NCI-H187 (cell line): ENCODE measurements around the gene DUSP8.
"Not testable (repeated sequence)": the region's sequence is repeated elsewhere in the genome, so short reads cannot be mapped to it uniquely, and the experiment has no call there.

Experiments used
- DNase-seq, 2 experiments: peaks; one replicate each; lab custom pipeline; 2025; lab: John Stamatoyannopoulos, UW

DUSP8 gene, protein sequence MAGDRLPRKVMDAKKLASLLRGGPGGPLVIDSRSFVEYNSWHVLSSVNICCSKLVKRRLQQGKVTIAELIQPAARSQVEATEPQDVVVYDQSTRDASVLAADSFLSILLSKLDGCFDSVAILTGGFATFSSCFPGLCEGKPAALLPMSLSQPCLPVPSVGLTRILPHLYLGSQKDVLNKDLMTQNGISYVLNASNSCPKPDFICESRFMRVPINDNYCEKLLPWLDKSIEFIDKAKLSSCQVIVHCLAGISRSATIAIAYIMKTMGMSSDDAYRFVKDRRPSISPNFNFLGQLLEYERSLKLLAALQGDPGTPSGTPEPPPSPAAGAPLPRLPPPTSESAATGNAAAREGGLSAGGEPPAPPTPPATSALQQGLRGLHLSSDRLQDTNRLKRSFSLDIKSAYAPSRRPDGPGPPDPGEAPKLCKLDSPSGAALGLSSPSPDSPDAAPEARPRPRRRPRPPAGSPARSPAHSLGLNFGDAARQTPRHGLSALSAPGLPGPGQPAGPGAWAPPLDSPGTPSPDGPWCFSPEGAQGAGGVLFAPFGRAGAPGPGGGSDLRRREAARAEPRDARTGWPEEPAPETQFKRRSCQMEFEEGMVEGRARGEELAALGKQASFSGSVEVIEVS

DNA sequence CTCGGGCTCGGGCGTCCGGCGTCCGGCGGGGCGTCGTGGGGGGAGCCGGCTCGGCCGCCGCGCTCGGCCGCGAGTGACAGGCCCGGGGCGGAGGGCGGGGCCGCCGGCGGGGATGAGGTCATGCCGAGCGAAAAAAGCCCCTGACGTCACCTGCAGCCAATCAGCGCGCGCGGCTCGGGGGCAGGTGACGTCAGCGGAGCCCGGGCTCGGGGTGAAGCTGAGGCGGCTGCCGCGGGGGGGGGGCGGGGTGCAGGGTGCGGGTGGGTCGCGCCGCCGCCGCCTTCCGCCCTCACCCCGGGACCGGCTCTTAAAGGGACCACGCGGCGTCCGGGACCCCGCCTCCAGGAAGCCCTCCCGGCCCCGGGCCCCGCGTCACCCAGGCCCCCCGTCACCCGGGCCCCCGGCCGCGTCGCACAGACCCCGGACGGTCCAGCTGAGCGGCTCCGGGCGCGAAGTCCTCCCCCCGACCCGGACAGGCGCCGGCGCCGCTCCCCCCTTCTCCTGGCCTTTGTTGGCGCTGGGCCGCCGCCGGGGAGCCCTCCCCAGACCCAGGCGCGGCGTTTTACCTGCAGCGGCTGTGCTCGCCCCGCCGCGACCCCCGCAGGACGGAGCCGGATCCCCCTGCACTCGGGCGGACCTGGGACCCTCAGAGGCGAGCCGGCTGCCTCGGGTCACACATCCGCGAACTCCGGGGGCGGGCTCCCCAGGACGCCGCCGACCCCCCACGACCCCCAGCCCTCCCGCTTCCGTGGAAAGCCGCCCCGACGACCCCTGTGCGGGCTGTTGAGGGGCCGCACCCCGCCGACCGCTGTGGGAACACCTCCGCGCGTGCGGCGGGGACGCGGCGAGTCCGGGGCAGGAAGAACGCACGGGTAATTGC, at the start of gene DUSP8:
TSS of gene DUSP8 (minus strand) at position 75 of the 880 bp plus-strand sequence. CDS start 6,445 bp downstream, outside the sequence.
- DNase-seq: peak; percentile 71 to 85

DNA sequence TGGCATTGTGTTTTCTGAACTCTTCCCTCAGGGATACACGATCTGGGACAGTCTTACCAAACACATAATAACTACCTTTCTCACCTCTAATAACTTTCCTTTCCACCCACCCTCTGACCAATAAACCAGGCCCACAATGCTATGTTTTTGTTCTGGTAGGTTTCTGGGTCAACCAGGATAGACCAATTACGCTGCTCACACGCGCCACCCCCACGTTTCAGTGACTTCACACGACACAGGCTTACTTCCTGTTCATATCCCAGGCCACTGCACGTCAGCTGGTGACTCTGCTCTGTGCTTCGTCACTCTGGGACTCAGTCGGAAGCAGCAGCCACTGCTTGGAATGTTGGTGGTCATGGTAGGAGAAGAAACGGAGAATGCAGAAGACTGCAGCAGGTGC, 47.4 kb upstream of the DUSP8 start:
- no peak for DNase-seq

DNA sequence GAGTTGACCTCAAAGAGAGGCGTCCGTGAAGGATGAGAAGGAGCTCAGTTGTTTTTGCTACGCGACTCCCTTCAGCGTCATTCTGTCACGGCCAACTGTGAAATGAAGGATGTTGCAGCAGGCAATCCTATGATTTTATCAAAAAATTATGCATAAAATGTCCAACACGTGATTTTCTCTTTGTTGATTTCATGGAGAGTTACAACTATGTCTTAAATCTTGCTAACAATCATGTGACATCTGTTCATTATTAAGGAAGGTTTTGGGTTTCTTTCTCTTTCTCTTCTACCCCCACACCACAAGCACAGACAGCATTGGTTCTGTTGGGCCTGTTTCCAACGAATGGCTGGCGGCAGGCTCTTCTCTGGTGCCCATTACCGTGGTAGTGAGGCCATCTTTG, 46.2 kb upstream of the DUSP8 start:
- no peak for DNase-seq

DNA sequence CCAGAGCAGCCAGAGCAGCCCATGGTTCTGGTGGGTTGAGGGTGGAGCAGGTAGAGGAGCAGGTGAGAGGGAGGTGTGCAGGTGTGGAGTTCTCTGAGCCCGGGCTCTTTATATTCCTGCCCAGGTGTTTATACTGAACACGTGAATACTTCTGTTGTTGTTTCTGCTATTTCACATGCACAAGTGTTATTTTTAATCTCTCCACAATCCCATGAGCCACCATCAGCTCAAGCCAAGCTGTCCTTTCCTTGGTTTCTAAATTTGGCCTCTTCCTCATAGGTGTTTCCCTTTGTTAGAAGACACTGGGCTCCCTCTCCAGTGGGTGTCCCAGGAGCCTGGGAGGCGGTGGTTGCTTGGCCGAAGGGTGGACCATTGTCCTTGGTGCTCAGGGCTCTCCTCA, 36.3 kb upstream of the DUSP8 start, which contains the start of gene KRTAP5-3:
TSS of gene KRTAP5-3 (minus strand) at position 101 of the 400 bp plus-strand sequence. CDS start at position 23, 78 bp downstream.
- no peak for DNase-seq

DNA sequence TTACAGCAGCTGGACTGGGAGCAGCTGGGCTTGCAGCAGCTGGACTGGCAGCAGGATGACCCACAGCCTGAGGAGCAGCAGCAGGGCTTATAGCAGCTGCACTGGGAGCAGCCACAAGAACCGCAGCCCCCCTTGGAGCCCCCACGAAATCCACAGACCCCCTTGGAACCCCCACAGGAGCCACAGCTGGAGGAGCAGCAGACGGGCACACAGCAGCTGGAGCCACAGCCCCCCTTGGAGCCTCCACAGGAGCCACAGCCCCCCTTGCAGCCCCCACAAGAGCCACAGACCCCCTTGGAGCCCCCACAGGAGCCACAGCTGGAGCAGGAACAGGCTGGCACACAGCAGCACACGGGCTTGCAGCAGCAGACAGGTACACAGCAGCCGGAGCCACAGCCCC, 35.8 kb upstream of the DUSP8 start:
- not testable (repeated sequence) for DNase-seq

DNA sequence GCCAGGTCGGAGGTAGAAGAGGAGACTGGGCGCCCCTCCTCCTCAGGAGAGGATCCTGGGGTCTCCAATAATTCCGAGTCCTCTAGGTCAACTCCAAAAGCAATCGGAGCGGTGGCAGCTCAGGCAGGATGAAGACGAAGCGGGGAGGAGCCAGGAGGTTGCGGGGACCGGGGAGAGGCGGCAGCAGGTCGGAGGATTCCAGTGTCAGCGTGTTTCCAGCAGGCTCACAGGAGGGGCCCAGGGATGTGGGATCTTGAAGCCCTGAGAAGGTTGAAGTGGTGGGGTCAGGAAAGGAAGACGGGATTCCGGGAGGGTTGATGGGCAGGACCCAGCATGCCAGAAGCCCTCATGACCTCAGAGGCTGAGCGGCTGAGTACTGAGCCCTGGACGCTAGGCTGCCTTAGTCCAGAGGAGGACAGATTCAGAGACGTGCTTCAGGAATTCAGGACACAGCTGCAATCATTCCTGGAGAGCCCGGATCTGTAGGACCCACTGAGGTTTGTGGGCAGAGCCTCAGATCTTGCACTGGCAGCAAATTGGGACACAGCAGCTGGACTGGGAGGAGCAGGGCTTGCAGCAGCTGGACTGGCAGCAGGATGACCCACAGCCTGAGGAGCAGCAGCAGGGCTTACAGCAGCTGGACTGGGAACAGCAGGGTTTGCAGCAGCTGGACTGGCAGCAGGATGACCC, 35.2 kb upstream of the DUSP8 start:
- DNase-seq: not testable (repeated sequence)

DNA sequence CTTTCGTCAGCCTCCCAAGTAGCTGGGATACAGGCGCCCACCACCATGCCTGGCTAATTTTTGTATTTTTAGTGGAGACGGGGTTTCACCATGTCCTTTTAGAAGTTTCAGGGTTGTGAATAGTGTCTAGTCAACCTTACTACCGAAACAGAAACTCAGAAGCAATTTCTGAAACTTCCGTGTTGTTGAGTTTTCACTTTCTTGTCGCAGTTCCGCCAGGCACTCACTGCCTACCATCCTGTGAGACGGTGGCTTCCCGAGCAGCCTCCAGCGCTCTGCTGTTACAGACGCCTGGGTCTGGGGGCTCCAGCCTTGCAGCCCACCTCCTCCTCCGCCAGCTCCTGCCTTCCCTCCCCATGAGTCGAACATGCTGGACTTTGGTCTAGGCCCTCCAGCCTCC, 33.9 kb upstream of the DUSP8 start:
- DNase-seq: not testable (repeated sequence)

DNA sequence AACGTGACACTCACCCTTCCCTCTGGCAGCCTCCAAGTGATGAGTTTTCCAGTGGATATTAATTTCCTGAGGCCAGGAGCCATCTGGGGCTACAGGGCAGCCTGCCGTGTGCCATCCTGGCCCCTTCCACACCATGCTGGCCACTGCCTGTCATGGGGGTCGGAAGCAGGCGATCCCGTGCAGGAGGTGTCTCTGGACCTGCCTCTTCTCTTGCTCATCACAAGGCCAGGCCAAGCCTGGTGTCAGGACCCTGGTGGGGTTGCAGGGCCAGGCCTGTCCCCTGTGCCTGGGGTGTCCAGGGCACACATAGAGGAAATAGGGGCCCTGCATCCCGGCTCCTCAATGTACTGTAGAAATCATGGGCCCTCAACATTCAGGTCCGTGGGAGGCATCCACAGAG, 32.6 kb upstream of the DUSP8 start:
- DNase-seq: no peak

DNA sequence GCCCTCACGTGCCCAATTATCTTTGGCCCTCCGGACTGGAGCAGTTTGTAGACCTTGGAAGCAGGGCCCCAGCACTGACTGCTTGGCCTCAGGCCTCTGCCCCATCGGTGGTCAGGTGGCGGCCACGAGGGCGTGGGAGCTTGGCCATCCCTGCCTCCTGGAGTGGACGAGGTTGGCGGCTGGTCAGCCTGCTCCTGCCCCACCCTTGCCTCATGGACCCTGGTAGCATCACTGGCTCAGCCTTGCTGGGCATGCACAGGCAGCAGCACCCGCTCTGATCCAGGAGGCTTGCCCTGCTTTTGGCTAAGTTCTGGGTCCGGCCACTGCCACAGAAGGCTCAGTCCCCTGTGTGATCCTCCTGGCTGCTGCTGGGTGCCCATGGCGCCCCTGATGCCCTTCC, 32.1 kb upstream of the DUSP8 start:
- DNase-seq: no peak

DNA sequence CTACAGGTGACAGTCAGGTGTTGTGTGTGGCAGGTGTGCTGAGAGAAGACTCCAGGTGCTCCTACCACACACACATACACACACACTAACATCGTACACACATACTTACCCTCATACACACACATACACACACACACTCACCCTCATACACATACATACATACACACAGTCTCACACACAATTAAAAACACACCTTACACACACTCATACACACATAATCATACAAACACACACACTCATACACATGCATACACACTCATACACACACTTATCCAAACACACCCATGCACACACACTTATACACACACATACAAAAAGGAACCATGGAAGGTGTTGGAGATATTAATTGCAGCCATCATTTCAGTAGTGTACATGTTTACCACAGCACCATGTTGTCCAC, 31.6 kb upstream of the DUSP8 start:
- no peak for DNase-seq

DNA sequence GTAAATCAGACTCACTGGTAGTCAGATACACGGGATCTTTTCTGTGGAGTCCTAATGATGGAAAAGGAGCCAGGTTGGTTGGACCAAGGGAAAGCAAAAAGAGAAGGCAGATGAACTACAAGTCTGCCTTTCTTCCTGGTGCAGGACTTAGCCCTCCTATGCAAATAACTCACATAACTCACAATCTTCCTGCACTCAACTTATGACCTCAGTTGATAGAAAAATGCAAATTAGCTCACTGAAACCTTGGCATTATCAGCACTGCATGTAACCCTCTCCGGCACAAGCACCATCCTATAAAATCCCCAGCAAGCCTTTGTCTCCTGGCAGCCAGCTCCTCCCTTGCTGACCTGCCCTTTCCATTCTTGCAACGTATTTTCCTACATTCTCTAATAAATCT, 29.6 kb upstream of the DUSP8 start:
- not testable (repeated sequence) for DNase-seq

DNA sequence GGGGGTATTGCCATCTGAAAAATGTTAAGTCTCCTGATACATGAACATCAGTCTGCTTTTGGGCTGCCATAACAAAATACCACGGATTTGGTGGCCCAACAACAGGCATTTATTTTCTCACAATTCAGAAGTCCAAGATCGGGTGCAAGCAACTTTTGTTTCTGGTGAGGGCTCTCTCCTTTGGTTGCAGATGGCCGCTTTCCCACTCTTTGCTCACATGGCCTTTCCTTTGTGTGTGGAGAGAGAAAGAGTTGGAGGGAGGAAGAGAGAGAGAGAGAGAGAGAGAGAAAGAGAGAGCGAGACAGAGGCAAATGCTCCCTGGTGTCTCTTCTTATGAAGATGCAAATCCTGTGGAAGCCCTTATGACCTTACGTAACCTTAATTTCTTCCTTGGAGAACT, 28.6 kb upstream of the DUSP8 start:
- no peak for DNase-seq

DNA sequence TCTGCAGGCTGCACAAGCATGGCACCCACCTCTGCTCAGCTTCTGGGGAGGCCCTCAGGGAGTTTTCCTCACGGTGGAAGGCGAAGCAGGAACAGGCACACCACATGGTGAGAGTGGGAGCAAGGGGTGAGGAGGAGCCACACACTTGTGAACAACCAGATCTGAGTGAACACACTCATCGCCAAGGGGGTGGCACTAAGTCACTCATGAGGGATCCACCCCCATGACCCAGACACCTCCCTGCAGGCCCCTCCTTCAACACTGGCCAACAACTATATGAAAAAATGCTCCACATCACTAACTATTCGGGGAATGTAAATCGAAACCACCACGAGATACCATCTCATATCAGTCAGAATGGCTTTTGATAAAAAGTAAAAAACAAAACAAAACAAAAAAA, 26.7 kb upstream of the DUSP8 start:
- no peak for DNase-seq

DNA sequence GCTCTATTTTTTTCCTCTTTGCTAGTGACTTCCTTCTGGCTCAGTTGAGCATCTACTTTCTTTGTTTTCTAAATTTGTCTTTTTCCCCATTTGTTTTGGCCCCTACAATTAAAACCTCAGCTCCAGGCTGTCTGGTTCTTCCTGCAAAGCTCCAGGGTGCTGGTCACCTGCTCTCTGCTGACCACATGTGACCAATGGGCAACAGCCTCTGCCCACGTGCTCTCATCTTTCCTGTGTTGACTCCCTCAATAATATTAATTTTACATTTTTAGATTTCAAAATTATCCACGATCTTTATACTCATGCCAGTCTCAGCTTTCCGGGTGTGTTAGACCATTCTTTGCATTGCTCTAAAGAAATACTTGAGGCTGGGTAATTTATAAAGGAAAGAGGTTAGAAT, 26.3 kb upstream of the DUSP8 start:
- not testable (repeated sequence) for DNase-seq

DNA sequence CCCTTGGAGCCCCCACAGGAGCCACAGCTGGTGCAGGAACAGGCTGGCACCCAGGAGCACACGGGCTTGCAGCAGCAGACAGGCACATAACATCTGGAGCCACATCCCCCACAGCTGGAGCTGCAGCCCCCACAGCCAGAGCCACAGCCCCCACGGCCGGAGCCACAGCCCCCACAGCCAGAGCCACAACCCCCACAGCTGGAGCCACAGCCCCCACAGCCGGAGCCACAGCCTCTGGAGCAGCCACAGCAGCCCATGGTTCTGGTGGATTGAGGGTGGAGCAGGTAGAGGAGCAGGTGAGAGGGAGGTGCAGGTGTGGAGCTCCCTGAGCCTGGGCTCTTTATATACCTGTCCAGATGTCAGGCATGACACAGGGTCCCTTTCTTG, 25.9 kb upstream of the DUSP8 start, which contains the start of gene KRTAP5-2:
TSS of gene KRTAP5-2 (minus strand) at position 301 of the 387 bp plus-strand sequence. CDS start at position 257, 44 bp downstream.
- DNase-seq: no peak

DNA sequence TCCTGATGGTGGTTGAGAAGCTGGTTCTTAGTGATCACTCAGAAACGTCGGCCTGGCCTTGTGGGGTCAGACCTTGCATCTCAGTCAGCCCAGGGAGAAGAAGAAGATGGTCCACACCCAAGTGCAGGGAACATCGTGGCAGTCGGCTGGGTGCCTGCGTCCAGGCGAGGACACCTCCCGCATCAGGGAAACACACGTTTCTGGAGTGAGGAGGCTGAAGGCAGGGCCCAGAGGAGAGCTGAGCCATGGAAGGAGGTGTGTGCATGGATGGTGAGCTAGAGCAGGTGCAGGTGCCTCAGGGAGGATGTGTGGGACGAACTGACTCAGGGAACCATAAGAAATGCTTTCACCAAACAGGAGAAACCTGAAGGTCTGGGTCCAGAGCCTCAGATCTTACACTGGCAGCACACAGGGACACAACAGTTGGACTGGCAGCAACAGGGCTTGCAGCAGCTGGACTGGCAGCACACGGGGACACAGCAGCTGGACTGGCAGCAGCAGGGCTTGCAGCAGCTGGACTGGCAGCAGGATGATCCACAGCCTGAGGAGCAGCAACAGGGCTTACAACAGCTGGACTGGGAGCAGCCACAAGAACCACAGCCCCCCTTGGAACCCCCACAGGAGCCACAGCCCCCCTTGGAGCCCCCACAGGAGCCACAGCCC, 25.4 kb upstream of the DUSP8 start:
- no peak for DNase-seq

DNA sequence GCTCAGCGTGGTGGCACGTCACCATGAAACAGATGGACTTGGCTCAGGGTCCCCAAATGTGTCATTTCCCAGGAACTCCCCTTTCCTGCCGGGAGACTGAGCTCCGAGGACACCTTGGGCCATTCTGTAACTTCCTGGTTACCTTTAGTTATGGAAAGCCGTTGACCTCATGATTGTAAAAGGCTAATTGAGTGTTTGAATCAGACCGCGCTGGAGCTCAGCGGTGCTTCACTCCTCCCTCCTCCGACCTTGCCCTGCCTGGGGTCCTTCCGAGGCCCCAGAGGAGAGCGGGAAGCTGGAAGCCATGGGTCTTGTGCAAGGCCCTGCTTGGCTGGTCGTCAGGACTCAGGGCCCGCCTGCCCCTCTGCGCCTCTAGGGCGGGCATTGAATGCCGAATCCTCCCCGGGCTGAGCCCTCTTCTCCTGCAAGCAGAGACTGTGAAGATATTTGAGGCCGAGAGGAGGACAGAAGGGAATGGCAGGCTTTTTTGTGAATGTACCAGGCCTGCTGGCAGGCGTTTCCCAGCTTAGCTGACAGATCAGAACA, 24.6 kb upstream of the DUSP8 start:
- not testable (repeated sequence) for DNase-seq

DNA sequence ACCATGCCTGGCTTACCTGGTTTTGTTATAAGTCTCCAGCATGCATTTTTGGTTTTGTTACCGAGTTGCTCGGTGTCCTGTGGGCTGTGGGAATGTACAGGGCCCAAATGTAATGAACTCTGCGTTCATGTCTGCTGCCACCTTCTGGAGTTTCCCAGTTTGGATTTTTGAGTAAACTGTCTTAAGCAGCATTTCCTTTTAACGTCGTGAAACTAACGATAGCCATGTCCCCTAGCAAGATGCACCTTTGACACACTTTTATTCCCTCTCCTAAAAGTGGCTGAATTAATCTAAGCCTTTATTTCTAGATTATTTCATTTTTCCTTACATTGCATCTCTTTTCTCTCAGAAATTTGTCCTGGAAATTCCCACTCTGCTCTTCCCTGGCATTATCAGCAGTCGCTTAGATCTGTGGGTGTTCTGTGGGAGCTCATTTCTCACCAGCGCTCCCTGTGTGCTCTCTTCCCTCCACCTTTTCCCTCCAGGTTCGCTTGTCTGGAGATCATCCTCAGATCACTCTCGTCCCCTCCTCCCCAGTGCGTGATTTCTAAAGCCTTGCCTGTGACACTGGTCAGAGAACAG, 24.0 kb upstream of the DUSP8 start:
- not testable (repeated sequence) for DNase-seq

DNA sequence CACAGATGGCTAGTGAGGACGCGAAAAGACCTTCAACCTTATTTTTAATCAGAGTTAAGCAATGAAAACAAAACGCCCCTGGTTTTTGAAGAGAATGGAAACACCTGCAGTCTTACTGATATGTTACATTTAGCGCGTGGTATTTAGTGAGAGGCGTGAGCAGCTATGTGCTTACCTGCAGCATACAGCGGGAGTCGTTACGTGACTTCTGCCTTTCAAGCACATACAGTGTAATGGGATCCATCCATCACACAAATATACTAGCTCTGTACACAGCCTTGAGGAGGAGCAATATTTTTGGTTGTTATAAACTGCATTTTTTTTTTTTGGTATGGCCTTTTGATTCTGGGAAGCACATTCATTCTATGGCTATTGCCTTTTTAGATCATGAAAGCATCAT, 20.6 kb upstream of the DUSP8 start:
- no peak for DNase-seq

DNA sequence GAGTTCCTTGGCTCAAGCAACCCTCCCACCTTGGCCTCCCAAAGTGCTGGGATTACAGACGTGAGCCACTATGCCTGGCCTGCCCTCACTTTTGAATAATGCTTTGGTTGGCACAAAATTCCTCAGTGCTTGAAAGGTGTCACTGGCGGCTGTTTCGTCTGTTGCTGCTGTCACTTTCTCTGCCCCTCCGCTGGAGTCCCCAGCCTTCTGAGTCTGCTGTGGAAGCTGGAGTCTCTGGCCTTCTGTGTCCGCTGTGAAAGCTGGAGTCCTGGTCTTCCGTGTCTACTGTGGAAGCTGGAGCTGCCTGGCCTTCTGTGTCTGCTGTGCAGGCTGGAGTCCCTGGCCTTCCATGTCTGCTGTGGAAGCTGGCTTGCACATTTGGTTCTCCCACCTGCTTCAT, 17.9 kb upstream of the DUSP8 start:
- no peak for DNase-seq
